ENCODE results near the gene CR2.

DNA sequence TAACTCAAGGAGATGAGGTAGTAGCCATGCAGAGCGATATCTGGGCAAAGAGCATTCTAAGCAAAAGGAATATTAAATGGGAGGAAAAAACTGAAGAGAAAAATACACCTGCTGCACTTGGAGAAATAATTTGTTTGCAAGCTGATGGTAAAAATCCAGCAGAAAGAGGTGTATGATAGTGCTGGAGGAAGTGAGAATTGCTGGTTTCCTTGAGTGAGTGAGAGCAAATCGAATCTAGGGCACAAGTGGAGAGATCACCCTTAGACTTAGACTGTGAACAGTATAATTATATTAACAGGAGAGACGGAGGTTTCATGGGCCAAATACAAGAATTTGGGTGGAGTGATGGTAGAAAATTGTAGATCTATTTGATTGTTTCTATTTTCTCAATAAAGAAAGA lies 39.1 kb downstream of the CR2 start:
- TF ChIP-seq, protein P1, sequence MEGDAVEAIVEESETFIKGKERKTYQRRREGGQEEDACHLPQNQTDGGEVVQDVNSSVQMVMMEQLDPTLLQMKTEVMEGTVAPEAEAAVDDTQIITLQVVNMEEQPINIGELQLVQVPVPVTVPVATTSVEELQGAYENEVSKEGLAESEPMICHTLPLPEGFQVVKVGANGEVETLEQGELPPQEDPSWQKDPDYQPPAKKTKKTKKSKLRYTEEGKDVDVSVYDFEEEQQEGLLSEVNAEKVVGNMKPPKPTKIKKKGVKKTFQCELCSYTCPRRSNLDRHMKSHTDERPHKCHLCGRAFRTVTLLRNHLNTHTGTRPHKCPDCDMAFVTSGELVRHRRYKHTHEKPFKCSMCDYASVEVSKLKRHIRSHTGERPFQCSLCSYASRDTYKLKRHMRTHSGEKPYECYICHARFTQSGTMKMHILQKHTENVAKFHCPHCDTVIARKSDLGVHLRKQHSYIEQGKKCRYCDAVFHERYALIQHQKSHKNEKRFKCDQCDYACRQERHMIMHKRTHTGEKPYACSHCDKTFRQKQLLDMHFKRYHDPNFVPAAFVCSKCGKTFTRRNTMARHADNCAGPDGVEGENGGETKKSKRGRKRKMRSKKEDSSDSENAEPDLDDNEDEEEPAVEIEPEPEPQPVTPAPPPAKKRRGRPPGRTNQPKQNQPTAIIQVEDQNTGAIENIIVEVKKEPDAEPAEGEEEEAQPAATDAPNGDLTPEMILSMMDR (IDR thresholded peaks at IDR 0.05) = no peak
- TF ChIP-seq POLR2A (IDR thresholded peaks at IDR 0.05) = no peak

Measured in tibial nerve (tissue), 3 donors.